GM19438 (cell line): Measurements from ENCODE around the gene TNFSF10.
"Not testable (repeated sequence)": the region's sequence is repeated elsewhere in the genome, so short reads cannot be mapped to it uniquely, and the experiment has no call there.

ENCODE experiments used
- ATAC-seq: cut with Tn5 transposase; IDR thresholded peaks from one replicate; pipeline ENCODE4 v1.9.1; 2021; ENCODE audit warnings: low read depth; ENCODE audit not compliant: unreplicated experiment

The TNFSF10 gene

GRCh38 chr3:172546105-172546504 lies 22.9 kb upstream of the TNFSF10 start:
- no peak for ATAC-seq

GRCh38 chr3:172544404-172544803 lies 21.2 kb upstream of the TNFSF10 start:
- ATAC-seq, result no peak

GRCh38 chr3:172543884-172544283 lies 20.7 kb upstream of the TNFSF10 start:
- ATAC-seq, result no peak

GRCh38 chr3:172543419-172543818 lies 20.2 kb upstream of the TNFSF10 start:
- ATAC-seq, result no peak

GRCh38 chr3:172542999-172543398 lies 19.8 kb upstream of the TNFSF10 start:
- ATAC-seq, result no peak

GRCh38 chr3:172541945-172542488 lies 18.8 kb upstream of the TNFSF10 start:
- ATAC-seq, result no peak

- no peak for ATAC-seq
Measured at GRCh38 chr3:172540049-172540448, 16.8 kb upstream of the TNFSF10 start.

- no peak for ATAC-seq
Measured at GRCh38 chr3:172539273-172539672, 16.0 kb upstream of the TNFSF10 start.

GRCh38 chr3:172538368-172539151 lies 15.3 kb upstream of the TNFSF10 start:
- ATAC-seq, result no peak

- no peak for ATAC-seq
Measured at GRCh38 chr3:172537507-172538158, 14.4 kb upstream of the TNFSF10 start.

GRCh38 chr3:172536993-172537419 lies 13.8 kb upstream of the TNFSF10 start:
- ATAC-seq, result no peak

GRCh38 chr3:172536505-172536904 lies 13.3 kb upstream of the TNFSF10 start:
- ATAC-seq, result no peak

GRCh38 chr3:172530566-172530965 lies 7.3 kb upstream of the TNFSF10 start:
- no peak for ATAC-seq

GRCh38 chr3:172530101-172530561 lies 6.9 kb upstream of the TNFSF10 start:
- ATAC-seq, result no peak

- no peak for ATAC-seq
Measured at GRCh38 chr3:172528677-172529076, 5.4 kb upstream of the TNFSF10 start.

GRCh38 chr3:172527306-172527705 lies 4.1 kb upstream of the TNFSF10 start:
- no peak for ATAC-seq

GRCh38 chr3:172525116-172525613 lies 1.9 kb upstream of the TNFSF10 start:
- ATAC-seq, result no peak

GRCh38 chr3:172524611-172525010 lies 1.4 kb upstream of the TNFSF10 start:
- ATAC-seq, result no peak

GRCh38 chr3:172521837-172522726 lies 1.1 kb downstream of the TNFSF10 start:
- ATAC-seq, result not testable (repeated sequence)

- peak; percentile 31 for ATAC-seq
Measured at GRCh38 chr3:172520301-172520831, 2.9 kb downstream of the TNFSF10 start.
